ENCODE results near the gene GPHA2.

DNA sequence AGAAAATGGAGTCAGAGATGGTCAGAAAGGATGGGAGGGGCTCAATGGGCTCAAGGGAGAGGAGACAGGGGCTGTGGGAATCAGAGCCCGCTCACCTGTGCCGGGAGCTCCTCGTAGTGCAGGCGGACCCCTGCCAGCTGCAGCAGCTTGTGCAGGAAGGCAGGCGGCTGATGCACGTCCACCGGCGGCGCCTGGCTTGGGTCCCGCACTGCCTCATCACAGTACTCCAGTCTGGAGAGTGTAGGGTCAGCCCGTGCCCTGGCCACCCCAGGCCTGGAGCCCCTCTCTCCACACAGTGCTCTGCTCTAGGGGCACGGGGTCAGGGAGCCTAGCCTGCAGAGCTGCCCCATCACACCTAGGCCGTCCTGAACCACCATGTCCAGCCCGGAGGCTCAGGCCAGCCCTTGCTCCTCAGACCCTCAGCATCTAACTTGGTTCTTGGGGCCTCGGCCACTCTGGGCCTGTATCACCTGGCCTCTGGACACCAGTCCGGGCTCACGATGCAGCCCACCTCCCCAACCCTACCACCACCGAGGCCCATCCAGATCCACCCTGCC lies 22.4 kb downstream of the GPHA2 start:
- TF ChIP-seq POLR2AphosphoS5 (IDR thresholded peaks at IDR 0.05; ENCODE audit: borderline replicate concordance, low read depth, low read length) (no peak), EZH2 (IDR thresholded peaks at IDR 0.05) (no peak)
